DOHH2 (cell line): ENCODE data around the gene DAO.

Source experiments
- EZH2phosphoT487 ChIP-seq: fragments of 200-600 bp; sonication (generic); IDR thresholded peaks from 2 replicates; pipeline ENCODE4 v1.6.1; 2017; ENCODE audit warnings: borderline replicate concordance, mild to moderate bottlenecking, antibody characterized with exemption, low read length, moderate library complexity, mixed read lengths
- TF ChIP-seq, protein P1 (sequence below): fragments of 200-600 bp; sonication (generic); IDR thresholded peaks from one replicate; pipeline ENCODE4 v1.5.1; 2014; ENCODE audit warnings: antibody characterized with exemption, mild to moderate bottlenecking, low read depth, low read length; ENCODE audit not compliant: poor library complexity, severe bottlenecking

GRCh38 chr12:108875280-108875679, 4.6 kb upstream of the DAO start:
- TF ChIP-seq, protein P1, sequence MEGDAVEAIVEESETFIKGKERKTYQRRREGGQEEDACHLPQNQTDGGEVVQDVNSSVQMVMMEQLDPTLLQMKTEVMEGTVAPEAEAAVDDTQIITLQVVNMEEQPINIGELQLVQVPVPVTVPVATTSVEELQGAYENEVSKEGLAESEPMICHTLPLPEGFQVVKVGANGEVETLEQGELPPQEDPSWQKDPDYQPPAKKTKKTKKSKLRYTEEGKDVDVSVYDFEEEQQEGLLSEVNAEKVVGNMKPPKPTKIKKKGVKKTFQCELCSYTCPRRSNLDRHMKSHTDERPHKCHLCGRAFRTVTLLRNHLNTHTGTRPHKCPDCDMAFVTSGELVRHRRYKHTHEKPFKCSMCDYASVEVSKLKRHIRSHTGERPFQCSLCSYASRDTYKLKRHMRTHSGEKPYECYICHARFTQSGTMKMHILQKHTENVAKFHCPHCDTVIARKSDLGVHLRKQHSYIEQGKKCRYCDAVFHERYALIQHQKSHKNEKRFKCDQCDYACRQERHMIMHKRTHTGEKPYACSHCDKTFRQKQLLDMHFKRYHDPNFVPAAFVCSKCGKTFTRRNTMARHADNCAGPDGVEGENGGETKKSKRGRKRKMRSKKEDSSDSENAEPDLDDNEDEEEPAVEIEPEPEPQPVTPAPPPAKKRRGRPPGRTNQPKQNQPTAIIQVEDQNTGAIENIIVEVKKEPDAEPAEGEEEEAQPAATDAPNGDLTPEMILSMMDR, result no peak
- TF ChIP-seq EZH2phosphoT487, result no peak
